22Rv1 (cell line): ENCODE results near the gene POLR3H.
A peak's percentile ranks its signal among the peaks of the same experiment; 100 is the strongest.

Source experiments
- ZFX ChIP-seq: fragments of 450-650 bp; IDR thresholded peaks from 2 replicates; pipeline ENCODE4 v1.6.1; 2017; ENCODE audit warnings: antibody characterized with exemption, borderline replicate concordance
- TF ChIP-seq, protein P1 (sequence below): fragments of 450-650 bp; IDR thresholded peaks from 2 replicates; pipeline ENCODE4 v1.5.1; 2017; ENCODE audit warnings: mild to moderate bottlenecking

GRCh38 chr22:41526830-41527799 is 17.2 kb downstream of the POLR3H start:
- TF ChIP-seq, protein P1, sequence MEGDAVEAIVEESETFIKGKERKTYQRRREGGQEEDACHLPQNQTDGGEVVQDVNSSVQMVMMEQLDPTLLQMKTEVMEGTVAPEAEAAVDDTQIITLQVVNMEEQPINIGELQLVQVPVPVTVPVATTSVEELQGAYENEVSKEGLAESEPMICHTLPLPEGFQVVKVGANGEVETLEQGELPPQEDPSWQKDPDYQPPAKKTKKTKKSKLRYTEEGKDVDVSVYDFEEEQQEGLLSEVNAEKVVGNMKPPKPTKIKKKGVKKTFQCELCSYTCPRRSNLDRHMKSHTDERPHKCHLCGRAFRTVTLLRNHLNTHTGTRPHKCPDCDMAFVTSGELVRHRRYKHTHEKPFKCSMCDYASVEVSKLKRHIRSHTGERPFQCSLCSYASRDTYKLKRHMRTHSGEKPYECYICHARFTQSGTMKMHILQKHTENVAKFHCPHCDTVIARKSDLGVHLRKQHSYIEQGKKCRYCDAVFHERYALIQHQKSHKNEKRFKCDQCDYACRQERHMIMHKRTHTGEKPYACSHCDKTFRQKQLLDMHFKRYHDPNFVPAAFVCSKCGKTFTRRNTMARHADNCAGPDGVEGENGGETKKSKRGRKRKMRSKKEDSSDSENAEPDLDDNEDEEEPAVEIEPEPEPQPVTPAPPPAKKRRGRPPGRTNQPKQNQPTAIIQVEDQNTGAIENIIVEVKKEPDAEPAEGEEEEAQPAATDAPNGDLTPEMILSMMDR: peak; percentile 90
- no peak for TF ChIP-seq ZFX
